Measurements from ENCODE around the gene POLR3K. TPM values are rescaled to one million over a fixed set of nuclear protein-coding genes. Genes with fewer than 3 reads are reported as not detected.
"Not testable (repeated sequence)": the region's sequence is repeated elsewhere in the genome, so short reads cannot be mapped to it uniquely, and the experiment has no call there.

The POLR3K gene
- polyA plus RNA-seq, 1 donor: 9.5 TPM

DNA sequence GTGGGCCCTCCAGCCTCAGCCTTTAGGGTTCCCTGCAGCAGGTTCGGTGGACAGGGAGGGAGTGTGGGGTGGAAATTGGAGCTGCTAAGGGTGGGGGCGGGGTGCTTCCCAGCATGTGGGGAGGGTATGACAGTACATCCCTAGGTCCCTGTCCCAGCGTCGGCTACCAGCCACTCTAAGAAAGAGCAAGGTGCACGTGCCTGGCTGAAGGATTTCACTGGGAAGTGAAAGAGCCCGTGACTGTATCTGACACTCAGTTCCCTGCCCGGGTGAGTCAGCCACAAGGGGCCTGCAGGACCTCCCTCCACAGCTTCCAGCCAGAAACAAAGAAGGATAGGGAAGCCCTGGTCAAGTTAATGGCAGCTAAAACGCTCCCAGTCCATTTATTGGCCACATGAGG, 4.3 kb upstream of the POLR3K start:
- H3K4me1 ChIP-seq (ENCODE audit: control insufficient read depth, insufficient read depth, low read length): peaks cover 5% of the 10 kb centered on the region
- no CpG with 5 or more reads among the region's 8 CpGs for WGBS (ENCODE audit: insufficient coverage, low lambda C conversion rate)
- no peaks in the 10 kb centered on the region for H3K9me3 ChIP-seq (ENCODE audit: control insufficient read depth, low read depth, low read length)
- no peak overlapping the region for H3K4me3 ChIP-seq (ENCODE audit: low read length)
- no peak for DNase-seq
- H3K36me3 ChIP-seq (ENCODE audit: control insufficient read depth, insufficient read depth, low read length): peaks cover 59% of the 10 kb centered on the region
- no peaks in the 10 kb centered on the region for H3K27me3 ChIP-seq (ENCODE audit: control insufficient read depth, insufficient read depth, low read length)
- no peak overlapping the region for H3K27ac ChIP-seq (ENCODE audit: low read length)

DNA sequence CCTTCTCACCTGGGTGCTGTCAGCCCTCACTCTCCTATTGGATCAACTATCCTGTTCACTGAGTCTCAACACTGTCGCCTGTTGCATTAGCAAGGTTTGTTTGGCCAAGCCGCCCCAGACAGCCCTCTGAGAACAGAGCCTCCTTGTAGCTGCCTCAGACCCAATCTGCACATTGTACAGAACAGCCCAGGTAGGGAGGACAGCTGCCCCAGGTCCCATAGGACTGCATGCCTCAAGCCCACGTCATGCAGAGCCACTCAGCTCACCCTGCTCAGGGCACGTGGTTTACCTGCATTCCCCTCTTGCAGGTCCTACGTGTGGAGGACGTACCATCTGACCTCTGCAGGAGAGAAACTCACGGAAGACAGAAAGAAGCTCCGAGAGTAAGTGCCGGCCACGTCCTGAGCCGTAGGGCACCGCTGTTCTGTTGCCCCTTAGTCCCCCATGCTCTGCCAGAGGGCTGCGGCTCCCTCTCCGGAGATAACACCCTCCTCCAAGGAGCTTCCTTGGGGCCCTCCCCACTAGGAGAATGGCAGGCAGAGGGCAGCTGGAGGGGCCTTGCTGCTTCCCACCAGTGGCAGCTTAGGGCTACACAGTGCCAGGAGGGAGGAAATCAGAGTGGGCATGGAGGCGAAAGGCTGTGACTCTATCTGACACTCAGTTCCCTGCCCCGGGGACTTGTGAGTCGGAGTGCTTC, 3.0 kb upstream of the POLR3K start:
- WGBS (ENCODE audit: insufficient coverage, low lambda C conversion rate): no CpG with 5 or more reads among the region's 17 CpGs
- Histone ChIP-seq H3K27me3 (ENCODE audit: control insufficient read depth, insufficient read depth, low read length) (no peaks in the 10 kb centered on the region), H3K36me3 (ENCODE audit: control insufficient read depth, insufficient read depth, low read length) (peaks cover 49% of the 10 kb centered on the region), H3K9me3 (ENCODE audit: control insufficient read depth, low read depth, low read length) (no peaks in the 10 kb centered on the region), H3K4me3 (ENCODE audit: low read length) (no peak overlapping the region), H3K27ac (ENCODE audit: low read length) (no peak overlapping the region), H3K4me1 (ENCODE audit: control insufficient read depth, insufficient read depth, low read length) (peaks cover 5% of the 10 kb centered on the region)
- no peak for DNase-seq

DNA sequence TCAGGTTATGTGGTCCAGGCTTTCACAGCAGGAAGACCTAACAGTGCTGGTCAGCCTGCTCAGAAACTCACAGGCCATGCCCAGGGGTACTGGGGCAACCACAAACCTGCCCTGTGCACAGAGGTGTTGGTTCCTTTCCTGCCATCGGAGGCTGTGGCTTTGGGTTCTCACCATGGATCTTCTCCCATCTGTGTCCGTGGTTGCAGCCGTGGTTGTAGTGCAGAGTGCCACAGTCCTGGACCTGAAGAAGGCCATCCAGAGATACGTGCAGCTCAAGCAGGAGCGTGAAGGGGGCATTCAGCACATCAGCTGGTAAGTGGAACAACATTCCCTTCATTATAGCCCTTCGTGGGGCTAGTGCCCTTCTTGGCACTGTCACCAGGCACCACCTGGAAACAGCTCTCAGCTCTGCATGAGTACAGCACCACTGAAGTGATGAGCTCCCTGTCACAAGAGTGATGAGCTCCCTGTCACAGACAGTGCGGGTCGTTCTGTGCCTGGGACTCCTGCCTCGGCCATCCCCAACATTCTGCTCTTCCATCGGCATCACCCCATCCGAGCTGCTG, 2.2 kb upstream of the POLR3K start:
- Histone ChIP-seq H3K27ac (ENCODE audit: low read length) (no peak overlapping the region), H3K4me1 (ENCODE audit: control insufficient read depth, insufficient read depth, low read length) (peaks cover 5% of the 10 kb centered on the region), H3K27me3 (ENCODE audit: control insufficient read depth, insufficient read depth, low read length) (no peaks in the 10 kb centered on the region), H3K36me3 (ENCODE audit: control insufficient read depth, insufficient read depth, low read length) (peaks cover 48% of the 10 kb centered on the region), H3K4me3 (ENCODE audit: low read length) (no peak overlapping the region), H3K9me3 (ENCODE audit: control insufficient read depth, low read depth, low read length) (no peaks in the 10 kb centered on the region)
- no CpG with 5 or more reads among the region's 11 CpGs for WGBS (ENCODE audit: insufficient coverage, low lambda C conversion rate)
- no peak for DNase-seq

DNA sequence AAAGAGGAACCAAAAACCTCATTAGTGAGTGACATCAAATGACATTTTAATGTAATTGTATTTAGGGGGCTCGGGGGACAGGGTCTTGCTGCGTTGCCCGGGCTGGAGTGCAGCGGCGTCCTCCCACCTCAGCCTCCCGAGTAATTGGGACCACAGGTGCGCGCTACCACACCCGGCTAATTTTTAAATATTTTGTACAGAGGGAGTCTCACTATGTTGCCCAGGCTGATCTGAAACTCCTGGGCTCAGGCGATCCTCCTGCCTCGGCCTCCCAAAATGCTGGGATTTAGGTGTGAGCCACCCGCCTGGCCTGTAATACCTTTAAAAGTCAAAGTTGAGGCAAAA, 801 bp upstream of the POLR3K start:
- H3K36me3 ChIP-seq (ENCODE audit: control insufficient read depth, insufficient read depth, low read length): peaks cover 37% of the 10 kb centered on the region
- no CpG with 5 or more reads among the region's 12 CpGs for WGBS (ENCODE audit: insufficient coverage, low lambda C conversion rate)
- H3K4me1 ChIP-seq (ENCODE audit: control insufficient read depth, insufficient read depth, low read length): peaks cover 5% of the 10 kb centered on the region
- no peaks in the 10 kb centered on the region for H3K27me3 ChIP-seq (ENCODE audit: control insufficient read depth, insufficient read depth, low read length)
- H3K4me3 ChIP-seq (ENCODE audit: low read length): peak overlapping the region; percentile 94
- H3K27ac ChIP-seq (ENCODE audit: low read length): no peak overlapping the region
- no peak for DNase-seq
- no peaks in the 10 kb centered on the region for H3K9me3 ChIP-seq (ENCODE audit: control insufficient read depth, low read depth, low read length)

- no peak for DNase-seq
- Histone ChIP-seq H3K36me3 (ENCODE audit: control insufficient read depth, insufficient read depth, low read length) (peaks cover 14% of the 10 kb centered on the region), H3K27me3 (ENCODE audit: control insufficient read depth, insufficient read depth, low read length) (no peaks in the 10 kb centered on the region), H3K27ac (ENCODE audit: low read length) (no peak overlapping the region), H3K9me3 (ENCODE audit: control insufficient read depth, low read depth, low read length) (no peaks in the 10 kb centered on the region), H3K4me1 (ENCODE audit: control insufficient read depth, insufficient read depth, low read length) (peaks cover 5% of the 10 kb centered on the region), H3K4me3 (ENCODE audit: low read length) (no peak overlapping the region)
- 86% methylated on average over 4 of the region's 15 CpGs for WGBS (ENCODE audit: insufficient coverage, low lambda C conversion rate)
Observed at GRCh38 chr16:50769-51591, 2.4 kb downstream of the POLR3K start.

DNA sequence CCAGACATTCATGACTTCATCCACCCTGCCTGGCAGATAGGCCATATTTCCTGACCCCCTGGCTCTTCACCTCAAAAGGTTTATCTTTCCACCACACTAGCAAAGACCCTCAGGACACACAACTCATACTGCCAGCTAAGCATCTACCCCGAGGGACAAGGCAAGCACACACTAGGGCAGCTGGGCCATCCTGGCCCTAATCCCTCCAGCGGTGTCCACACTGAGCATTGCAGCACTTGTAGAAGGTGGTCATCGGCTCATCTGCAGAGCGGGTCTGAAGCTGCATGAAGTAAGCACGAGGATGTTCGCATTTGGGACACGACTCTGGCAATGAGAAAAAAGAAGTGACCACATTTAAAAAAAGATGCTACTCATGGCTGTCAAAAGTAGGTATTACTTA, 6.2 kb downstream of the POLR3K start:
- H3K9me3 ChIP-seq (ENCODE audit: control insufficient read depth, low read depth, low read length): no peaks in the 10 kb centered on the region
- no peaks in the 10 kb centered on the region for H3K27me3 ChIP-seq (ENCODE audit: control insufficient read depth, insufficient read depth, low read length)
- peaks cover 22% of the 10 kb centered on the region for H3K36me3 ChIP-seq (ENCODE audit: control insufficient read depth, insufficient read depth, low read length)
- no peak overlapping the region for H3K4me3 ChIP-seq (ENCODE audit: low read length)
- no CpG with 5 or more reads among the region's 7 CpGs for WGBS (ENCODE audit: insufficient coverage, low lambda C conversion rate)
- no peak for DNase-seq
- H3K4me1 ChIP-seq (ENCODE audit: control insufficient read depth, insufficient read depth, low read length): no peaks in the 10 kb centered on the region
- no peak overlapping the region for H3K27ac ChIP-seq (ENCODE audit: low read length)

GRCh38 chr16:46510-46909, 6.9 kb downstream of the POLR3K start:
- not testable (repeated sequence) for H3K4me1 ChIP-seq (ENCODE audit: control insufficient read depth, insufficient read depth, low read length); H3K27me3 ChIP-seq (ENCODE audit: control insufficient read depth, insufficient read depth, low read length); H3K27ac ChIP-seq (ENCODE audit: low read length); H3K4me3 ChIP-seq (ENCODE audit: low read length); H3K9me3 ChIP-seq (ENCODE audit: control insufficient read depth, low read depth, low read length); DNase-seq
- peaks cover 27% of the 10 kb centered on the region for H3K36me3 ChIP-seq (ENCODE audit: control insufficient read depth, insufficient read depth, low read length)
- 100% methylated on average over 3 of the region's 7 CpGs for WGBS (ENCODE audit: insufficient coverage, low lambda C conversion rate)

DNA sequence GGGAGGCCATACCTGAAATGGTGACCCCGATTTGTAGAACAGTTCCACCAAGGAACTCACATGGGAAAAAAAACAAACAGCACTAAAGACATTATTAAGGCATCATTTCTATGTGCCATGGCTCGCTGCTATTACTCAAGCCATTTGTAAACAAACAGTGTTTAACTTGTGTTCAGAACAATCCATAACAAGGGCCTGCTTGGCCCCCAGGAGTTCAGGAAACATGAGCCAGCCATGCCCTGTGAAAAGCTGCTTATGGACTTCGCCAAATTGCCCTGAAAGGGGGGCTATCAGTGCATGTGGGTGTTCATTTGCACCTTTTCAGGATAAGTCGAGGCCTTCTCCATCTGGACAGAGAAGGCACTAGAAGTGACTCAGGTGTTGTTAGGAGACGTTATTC, 8.0 kb downstream of the POLR3K start:
- DNase-seq: no peak

DNA sequence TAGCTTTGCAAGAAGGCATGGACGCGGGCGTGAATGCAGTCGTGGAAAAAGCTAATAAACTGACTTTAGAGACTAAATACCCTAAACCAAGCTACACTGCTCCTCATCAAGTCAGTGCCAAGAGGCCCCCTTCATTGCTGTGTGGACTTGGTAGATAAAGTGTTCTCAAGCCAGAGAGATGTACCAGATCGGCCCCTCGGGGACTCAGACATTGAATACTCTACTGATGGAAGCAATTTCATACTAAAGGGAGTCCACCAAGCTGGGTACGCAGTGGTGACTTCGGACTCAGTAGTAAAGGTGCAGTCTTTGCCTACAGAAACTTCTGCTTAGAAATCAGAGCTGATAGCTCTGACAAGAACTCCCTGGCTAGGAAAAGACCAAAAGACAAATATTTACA, 8.8 kb downstream of the POLR3K start:
- no CpG with 5 or more reads among the region's 8 CpGs for WGBS (ENCODE audit: insufficient coverage, low lambda C conversion rate)
- H3K9me3 ChIP-seq (ENCODE audit: control insufficient read depth, low read depth, low read length): peaks cover 3% of the 10 kb centered on the region
- no peaks in the 10 kb centered on the region for H3K27me3 ChIP-seq (ENCODE audit: control insufficient read depth, insufficient read depth, low read length)
- H3K4me3 ChIP-seq (ENCODE audit: low read length): no peak overlapping the region
- no peak overlapping the region for H3K27ac ChIP-seq (ENCODE audit: low read length)
- no peaks in the 10 kb centered on the region for H3K4me1 ChIP-seq (ENCODE audit: control insufficient read depth, insufficient read depth, low read length)
- peaks cover 24% of the 10 kb centered on the region for H3K36me3 ChIP-seq (ENCODE audit: control insufficient read depth, insufficient read depth, low read length)
- no peak for DNase-seq

More for the DNA sequence above, 8.0 kb downstream of the POLR3K start:
- WGBS (ENCODE audit: insufficient coverage, low lambda C conversion rate): no CpG with 5 or more reads among the region's 5 CpGs
- H3K4me3 ChIP-seq (ENCODE audit: low read length): no peak overlapping the region
- H3K27ac ChIP-seq (ENCODE audit: low read length): no peak overlapping the region
- no peaks in the 10 kb centered on the region for H3K27me3 ChIP-seq (ENCODE audit: control insufficient read depth, insufficient read depth, low read length)
- no peaks in the 10 kb centered on the region for H3K4me1 ChIP-seq (ENCODE audit: control insufficient read depth, insufficient read depth, low read length)
- peaks cover 24% of the 10 kb centered on the region for H3K36me3 ChIP-seq (ENCODE audit: control insufficient read depth, insufficient read depth, low read length)
- H3K9me3 ChIP-seq (ENCODE audit: control insufficient read depth, low read depth, low read length): peaks cover 3% of the 10 kb centered on the region

- no peak overlapping the region for H3K27ac ChIP-seq (ENCODE audit: low read length)
- WGBS (ENCODE audit: insufficient coverage, low lambda C conversion rate): 83% methylated on average over 1 of the region's 5 CpGs
- H3K27me3 ChIP-seq (ENCODE audit: control insufficient read depth, insufficient read depth, low read length): no peaks in the 10 kb centered on the region
- no peaks in the 10 kb centered on the region for H3K4me1 ChIP-seq (ENCODE audit: control insufficient read depth, insufficient read depth, low read length)
- DNase-seq: no peak
- peaks cover 3% of the 10 kb centered on the region for H3K9me3 ChIP-seq (ENCODE audit: control insufficient read depth, low read depth, low read length)
- no peak overlapping the region for H3K4me3 ChIP-seq (ENCODE audit: low read length)
- H3K36me3 ChIP-seq (ENCODE audit: control insufficient read depth, insufficient read depth, low read length): peaks cover 24% of the 10 kb centered on the region
Observed at GRCh38 chr16:43294-43693, 10.1 kb downstream of the POLR3K start.
